SU-DHL-6 (cell line): ENCODE results near the gene ANK3.

ENCODE experiments used
- H2AFZ ChIP-seq: fragments of 200-600 bp; sonication (generic); 2 replicates; pipeline ENCODE4 v1.6.1; 2014; ENCODE audit warnings: low read depth, mild to moderate bottlenecking, moderate library complexity, mixed read lengths, antibody characterized with exemption, low read length; ENCODE audit not compliant: severe bottlenecking
- H3F3A ChIP-seq: fragments of 200-600 bp; shearing (Covaris generic); 2 replicates; pipeline ENCODE4 v1.6.0; 2016; ENCODE audit warnings: antibody characterized with exemption, mild to moderate bottlenecking; ENCODE audit not compliant: insufficient read depth
- H3K27ac ChIP-seq: fragments of 200-600 bp; sonication (generic); 2 replicates; pipeline ENCODE4 v1.5.1; 2016; ENCODE audit warnings: low read depth, mild to moderate bottlenecking, low read length, moderate library complexity, mixed read lengths
- H3K27me3 ChIP-seq: fragments of 200-600 bp; sonication (generic), shearing (Covaris generic); 2 replicates; pipeline ENCODE4 v1.6.0; 2014; ENCODE audit warnings: mild to moderate bottlenecking, low read length
- H3K36me3 ChIP-seq: fragments of 200-600 bp; sonication (generic); 2 replicates; pipeline ENCODE4 v1.6.1; 2014; ENCODE audit warnings: mild to moderate bottlenecking, low read length, mixed read lengths
- H3K4me2 ChIP-seq: fragments of 300-600, 200-600 bp; shearing (Covaris generic), sonication (generic); 2 replicates; pipeline ENCODE4 v1.6.0; 2014; ENCODE audit warnings: low read length, low read depth, mild to moderate bottlenecking; ENCODE audit not compliant: poor library complexity, severe bottlenecking
- H3K4me3 ChIP-seq: fragments of 200-600 bp; sonication (generic); 2 replicates; pipeline ENCODE4 v1.5.1; 2014; ENCODE audit warnings: antibody characterized with exemption, low read length, mild to moderate bottlenecking, mixed read lengths; ENCODE audit not compliant: insufficient read depth, poor library complexity, severe bottlenecking
- H3K79me2 ChIP-seq: fragments of 200-600 bp; sonication (generic); 2 replicates; pipeline ENCODE4 v1.6.1; 2014; ENCODE audit warnings: mild to moderate bottlenecking, low read length, moderate library complexity; ENCODE audit not compliant: insufficient read depth
- H3K9ac ChIP-seq: fragments of 200-600 bp; sonication (generic); 2 replicates; pipeline ENCODE4 v1.7.0; 2014; ENCODE audit warnings: mild to moderate bottlenecking, low read length
- H3K9me2 ChIP-seq: fragments of 200-600 bp; sonication (generic); replicated peaks from 2 replicates; pipeline ENCODE4 v1.6.1; 2014; ENCODE audit warnings: low read length; ENCODE audit not compliant: insufficient read depth
- H3K9me3 ChIP-seq: fragments of 200-600 bp; sonication (generic); 2 replicates; pipeline ENCODE4 v1.6.1; 2014; ENCODE audit warnings: low read length, mixed read lengths; ENCODE audit not compliant: insufficient read depth
- H4K20me1 ChIP-seq: fragments of 200-600 bp; sonication (generic); 2 replicates; pipeline ENCODE4 v1.6.1; 2014; ENCODE audit warnings: low read depth, mild to moderate bottlenecking, antibody characterized with exemption, low read length, moderate library complexity, mixed read lengths
- EZH2phosphoT487 ChIP-seq: fragments of 200-600 bp; sonication (generic), shearing (Covaris generic); conservative IDR thresholded peaks from 2 replicates; pipeline ENCODE4 v1.6.1; 2018; ENCODE audit warnings: mild to moderate bottlenecking, antibody characterized with exemption, low read length, moderate library complexity, mixed read lengths
- TF ChIP-seq, protein P1 (sequence below): fragments of 200-600 bp; sonication (generic); IDR thresholded peaks from one replicate; pipeline ENCODE4 v1.5.1; 2017; ENCODE audit warnings: antibody characterized with exemption, mild to moderate bottlenecking, low read length, moderate library complexity; ENCODE audit not compliant: insufficient read depth, poor library complexity, severe bottlenecking

The ANK3 gene

DNA sequence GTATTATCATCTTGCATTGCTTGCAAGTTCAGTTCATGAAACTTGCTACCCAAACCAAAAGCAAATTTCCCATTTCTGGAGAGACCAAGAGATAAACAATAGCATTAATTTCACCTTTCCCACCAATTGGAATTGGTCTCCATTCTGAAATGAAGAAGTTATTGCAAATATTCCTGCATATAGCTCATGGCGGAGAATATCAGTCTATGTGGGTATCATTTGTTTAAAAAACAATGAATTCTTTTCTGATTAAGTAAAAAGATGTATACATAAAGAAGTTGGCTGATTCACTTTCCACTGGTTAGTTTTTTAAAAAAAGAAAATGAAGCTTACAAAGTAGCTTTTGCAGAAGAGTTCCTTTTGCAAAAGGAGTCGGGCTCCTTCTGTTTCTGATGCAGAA is 19.5 kb upstream of the ANK3 start:
- H3K36me3 ChIP-seq = no peaks in the 10 kb centered on the region

DNA sequence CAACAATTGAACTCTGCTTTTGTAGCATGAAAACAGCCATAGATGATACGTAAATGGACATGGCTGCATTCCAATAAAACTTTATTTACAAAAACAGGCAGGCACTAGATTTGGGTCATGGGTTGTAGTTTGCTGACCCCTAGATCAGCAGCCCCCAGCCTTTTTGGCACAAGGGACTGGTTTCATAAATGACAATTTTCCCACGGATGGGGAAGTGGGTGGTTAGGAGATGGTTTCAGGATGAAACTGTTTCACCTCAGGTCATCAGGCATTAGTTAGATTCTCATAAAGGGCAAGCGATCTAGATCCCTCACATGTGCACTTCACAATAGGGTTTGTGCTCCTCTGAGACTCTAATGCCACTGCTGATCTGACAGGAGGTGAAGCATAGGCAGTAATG is 16.5 kb upstream of the ANK3 start:
- Histone ChIP-seq H3K36me3 (no peaks in the 10 kb centered on the region), H3K27me3 (no peaks in the 10 kb centered on the region), H3K27ac (no peak overlapping the region), H3K79me2 (no peaks in the 10 kb centered on the region), H3K9me2 (no peaks in the 10 kb centered on the region), H3K9me3 (no peaks in the 10 kb centered on the region), H3F3A (no peaks in the 10 kb centered on the region), H2AFZ (no peak overlapping the region), H4K20me1 (no peaks in the 10 kb centered on the region), H3K4me2 (no peak overlapping the region), H3K9ac (no peak overlapping the region), H3K4me3 (no peak overlapping the region)
- TF ChIP-seq EZH2phosphoT487 = no peak
- TF ChIP-seq, protein P1, sequence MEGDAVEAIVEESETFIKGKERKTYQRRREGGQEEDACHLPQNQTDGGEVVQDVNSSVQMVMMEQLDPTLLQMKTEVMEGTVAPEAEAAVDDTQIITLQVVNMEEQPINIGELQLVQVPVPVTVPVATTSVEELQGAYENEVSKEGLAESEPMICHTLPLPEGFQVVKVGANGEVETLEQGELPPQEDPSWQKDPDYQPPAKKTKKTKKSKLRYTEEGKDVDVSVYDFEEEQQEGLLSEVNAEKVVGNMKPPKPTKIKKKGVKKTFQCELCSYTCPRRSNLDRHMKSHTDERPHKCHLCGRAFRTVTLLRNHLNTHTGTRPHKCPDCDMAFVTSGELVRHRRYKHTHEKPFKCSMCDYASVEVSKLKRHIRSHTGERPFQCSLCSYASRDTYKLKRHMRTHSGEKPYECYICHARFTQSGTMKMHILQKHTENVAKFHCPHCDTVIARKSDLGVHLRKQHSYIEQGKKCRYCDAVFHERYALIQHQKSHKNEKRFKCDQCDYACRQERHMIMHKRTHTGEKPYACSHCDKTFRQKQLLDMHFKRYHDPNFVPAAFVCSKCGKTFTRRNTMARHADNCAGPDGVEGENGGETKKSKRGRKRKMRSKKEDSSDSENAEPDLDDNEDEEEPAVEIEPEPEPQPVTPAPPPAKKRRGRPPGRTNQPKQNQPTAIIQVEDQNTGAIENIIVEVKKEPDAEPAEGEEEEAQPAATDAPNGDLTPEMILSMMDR = no peak

More for the DNA sequence above, 19.5 kb upstream of the ANK3 start:
- Histone ChIP-seq H4K20me1 (no peaks in the 10 kb centered on the region), H3K27me3 (no peaks in the 10 kb centered on the region), H3K27ac (no peak overlapping the region), H3F3A (no peaks in the 10 kb centered on the region), H3K4me3 (no peak overlapping the region), H3K9ac (no peak overlapping the region), H3K79me2 (no peaks in the 10 kb centered on the region), H3K9me3 (no peaks in the 10 kb centered on the region), H3K4me2 (no peak overlapping the region), H3K9me2 (no peaks in the 10 kb centered on the region), H2AFZ (no peak overlapping the region)
- TF ChIP-seq, protein P1 = no peak
- TF ChIP-seq EZH2phosphoT487 = no peak

DNA sequence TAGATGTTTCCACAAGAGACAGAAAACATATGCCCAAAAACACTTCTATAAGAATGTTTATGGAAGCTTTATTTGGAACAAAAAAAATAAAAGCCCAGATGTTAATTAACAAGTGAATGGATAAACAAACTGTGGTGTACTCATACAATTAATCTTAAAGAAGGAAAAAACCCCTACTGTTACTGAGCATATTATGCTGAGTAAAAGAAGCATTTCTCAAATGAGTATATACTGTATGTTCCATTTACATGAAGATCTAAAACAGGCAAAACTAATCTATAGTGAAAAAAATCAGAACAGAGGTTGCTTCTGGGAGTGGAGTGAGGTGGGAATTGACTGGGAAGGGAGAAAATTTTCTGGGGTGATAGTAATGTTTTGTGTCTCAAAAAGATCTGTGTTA is 15.5 kb upstream of the ANK3 start:
- H3K36me3 ChIP-seq = no peaks in the 10 kb centered on the region
- no peak overlapping the region for H3K9ac ChIP-seq
- H3K4me3 ChIP-seq = no peak overlapping the region
- no peaks in the 10 kb centered on the region for H3K9me3 ChIP-seq
- H4K20me1 ChIP-seq = no peaks in the 10 kb centered on the region
- no peaks in the 10 kb centered on the region for H3K79me2 ChIP-seq
- no peaks in the 10 kb centered on the region for H3F3A ChIP-seq
- no peak overlapping the region for H3K27ac ChIP-seq
- TF ChIP-seq EZH2phosphoT487 = no peak
- TF ChIP-seq, protein P1 = no peak
- H2AFZ ChIP-seq = no peak overlapping the region
- no peaks in the 10 kb centered on the region for H3K9me2 ChIP-seq
- H3K27me3 ChIP-seq = no peaks in the 10 kb centered on the region
- H3K4me2 ChIP-seq = no peak overlapping the region
